ENCODE measurements around the gene SGCB.

GRCh38 chr4:52069571-52069970 lies 31.5 kb upstream of the SGCB start:
- TF ChIP-seq EZH2phosphoT487 (IDR thresholded peaks at IDR 0.05; ENCODE audit: borderline replicate concordance): no peak
- no peak for TF ChIP-seq CTCF (conservative IDR thresholded peaks at IDR 0.05; ENCODE audit: low read length)

Measured in Loucy (cell line).